ENCODE data around the gene TOMM70. TPM values are rescaled to one million over a fixed set of nuclear protein-coding genes. Genes with fewer than 3 reads are reported as not detected.

The TOMM70 gene
- polyA plus RNA-seq, 6 donors from 2014 or later, result 11.8 to 19.6 (median 16.3) TPM

- peaks cover 0 to 12% (median 7%) of the 10 kb centered on the region in 7 donors for H3K9me3 Mint-ChIP-seq
- H3K4me3 Mint-ChIP-seq, result peak overlapping the region in 5 of 8 donors; percentile 97 to 99 (median 99)
- peaks cover 6 to 8% of the 10 kb centered on the region in 2 donors for H3K36me3 Mint-ChIP-seq
- DNase-seq, result no peak
- H3K4me1 Mint-ChIP-seq, result peaks cover 23 to 41% (median 30%) of the 10 kb centered on the region in 3 donors
- no peaks in the 10 kb centered on the region for H3K27me3 Mint-ChIP-seq
- H3K27ac Mint-ChIP-seq, result peak overlapping the region in 1 of 6 donors; percentile 79
- no peak for ATAC-seq (ENCODE audit: low read depth in 2 of 2)
Measured at GRCh38 chr3:100402891-100403290, 2.0 kb upstream of the TOMM70 start.

GRCh38 chr3:100402256-100402655 is 1.4 kb upstream of the TOMM70 start:
- Mint-ChIP-seq H3K4me3 (peak overlapping the region; percentile 97 to 99 (median 98)), H3K27ac (peak overlapping the region in 5 of 6 donors; percentile 91 to 97 (median 96)), H3K4me1 (peaks cover 23 to 47% (median 30%) of the 10 kb centered on the region in 3 donors), H3K36me3 (peaks cover under 1 to 1% of the 10 kb centered on the region in 2 donors), H3K27me3 (no peaks in the 10 kb centered on the region), H3K9me3 (peaks cover 0 to 5% (median under 1%) of the 10 kb centered on the region in 7 donors)
- DNase-seq (no peak), ATAC-seq (ENCODE audit: low read depth in 2 of 2) (no peak)

GRCh38 chr3:100401674-100402041 is 769 bp upstream of the TOMM70 start:
- H3K27ac Mint-ChIP-seq, result peak overlapping the region; percentile 91 to 99 (median 96)
- H3K9me3 Mint-ChIP-seq, result no peaks in the 10 kb centered on the region
- no peak for DNase-seq
- peak overlapping the region; percentile 97 to 99 (median 98) for H3K4me3 Mint-ChIP-seq
- no peaks in the 10 kb centered on the region for H3K27me3 Mint-ChIP-seq
- peak; percentile 16 to 18 for ATAC-seq (ENCODE audit: low read depth in 2 of 2)
- H3K4me1 Mint-ChIP-seq, result peaks cover 23 to 48% (median 30%) of the 10 kb centered on the region in 3 donors
- H3K36me3 Mint-ChIP-seq, result no peaks in the 10 kb centered on the region

- Mint-ChIP-seq H3K4me1 (peaks cover 22 to 51% (median 35%) of the 10 kb centered on the region in 3 donors), H3K27me3 (no peaks in the 10 kb centered on the region), H3K27ac (peak overlapping the region in 4 of 6 donors; percentile 11 to 96 (median 41)), H3K4me3 (peak overlapping the region; percentile 97 to 99 (median 98)), H3K9me3 (no peaks in the 10 kb centered on the region), H3K36me3 (no peaks in the 10 kb centered on the region)
- ATAC-seq (ENCODE audit: low read depth in 2 of 2) (peak; percentile 19), DNase-seq (no peak)
Measured at GRCh38 chr3:100400419-100400779, 490 bp downstream of the TOMM70 start.

GRCh38 chr3:100399341-100400071 is 1.4 kb downstream of the TOMM70 start:
- Mint-ChIP-seq H3K9me3 (no peaks in the 10 kb centered on the region), H3K27me3 (no peaks in the 10 kb centered on the region), H3K36me3 (no peaks in the 10 kb centered on the region), H3K4me1 (peaks cover 22 to 59% (median 35%) of the 10 kb centered on the region in 3 donors), H3K4me3 (peak overlapping the region; percentile 68 to 99 (median 98)), H3K27ac (peak overlapping the region in 3 of 6 donors; percentile 16 to 96 (median 24))
- ATAC-seq (ENCODE audit: low read depth in 2 of 2) (no peak), DNase-seq (no peak)

- Mint-ChIP-seq H3K27me3 (no peaks in the 10 kb centered on the region), H3K9me3 (no peaks in the 10 kb centered on the region), H3K27ac (no peak overlapping the region), H3K36me3 (no peaks in the 10 kb centered on the region), H3K4me1 (peaks cover 21 to 55% (median 39%) of the 10 kb centered on the region in 3 donors), H3K4me3 (peak overlapping the region in 1 of 8 donors; percentile 67)
- ATAC-seq (ENCODE audit: low read depth in 2 of 2) (no peak), DNase-seq (no peak)
Measured at GRCh38 chr3:100396967-100397366, 3.9 kb downstream of the TOMM70 start.

GRCh38 chr3:100395679-100396431 is 5.0 kb downstream of the TOMM70 start:
- Mint-ChIP-seq H3K27ac (peak overlapping the region in 1 of 6 donors; percentile 34), H3K4me1 (peaks cover 15 to 46% (median 31%) of the 10 kb centered on the region in 3 donors), H3K4me3 (no peak overlapping the region)

GRCh38 chr3:100389025-100389424 is 11.9 kb downstream of the TOMM70 start:
- Mint-ChIP-seq H3K27ac (no peak overlapping the region), H3K27me3 (no peaks in the 10 kb centered on the region), H3K4me3 (peak overlapping the region in 1 of 8 donors; percentile 43), H3K4me1 (peaks cover 4 to 16% (median 14%) of the 10 kb centered on the region in 3 donors), H3K36me3 (peaks cover 20 to 24% of the 10 kb centered on the region in 2 donors), H3K9me3 (peaks cover 0 to 15% (median 12%) of the 10 kb centered on the region in 7 donors)
- ATAC-seq (ENCODE audit: low read depth in 2 of 2) (no peak), DNase-seq (no peak)

More at GRCh38 chr3:100395679-100396431, 5.0 kb downstream of the TOMM70 start:
- Mint-ChIP-seq H3K27me3 (no peaks in the 10 kb centered on the region), H3K36me3 (no peaks in the 10 kb centered on the region), H3K9me3 (no peaks in the 10 kb centered on the region)
- DNase-seq (no peak), ATAC-seq (ENCODE audit: low read depth in 2 of 2) (no peak)

GRCh38 chr3:100386437-100387074 is 14.3 kb downstream of the TOMM70 start:
- ATAC-seq (ENCODE audit: low read depth in 2 of 2), result no peak
- Mint-ChIP-seq H3K4me3 (no peak overlapping the region), H3K4me1 (peaks cover 4 to 13% (median 5%) of the 10 kb centered on the region in 3 donors), H3K27me3 (no peaks in the 10 kb centered on the region), H3K9me3 (peaks cover 0 to 15% (median 12%) of the 10 kb centered on the region in 7 donors), H3K36me3 (peaks cover 24% of the 10 kb centered on the region in 2 donors), H3K27ac (no peak overlapping the region)
- no peak for DNase-seq

- H3K4me3 Mint-ChIP-seq, result no peak overlapping the region
- ATAC-seq (ENCODE audit: low read depth in 2 of 2) (no peak), DNase-seq (no peak)
- H3K27ac Mint-ChIP-seq, result peak overlapping the region in 1 of 6 donors; percentile 11
- H3K4me1 Mint-ChIP-seq, result peaks cover 4 to 9% (median 5%) of the 10 kb centered on the region in 3 donors
- peaks cover 29 to 32% of the 10 kb centered on the region in 2 donors for H3K36me3 Mint-ChIP-seq
- peaks cover 0 to 15% (median 12%) of the 10 kb centered on the region in 7 donors for H3K9me3 Mint-ChIP-seq
- no peaks in the 10 kb centered on the region for H3K27me3 Mint-ChIP-seq
Measured at GRCh38 chr3:100384733-100385525, 16.0 kb downstream of the TOMM70 start.

GRCh38 chr3:100376301-100376700 is 24.6 kb downstream of the TOMM70 start:
- Mint-ChIP-seq H3K27me3 (no peaks in the 10 kb centered on the region), H3K4me3 (no peak overlapping the region), H3K36me3 (peaks cover 11% of the 10 kb centered on the region in 2 donors), H3K27ac (no peak overlapping the region), H3K4me1 (no peaks in the 10 kb centered on the region), H3K9me3 (no peaks in the 10 kb centered on the region)
- no peak for DNase-seq
- ATAC-seq (ENCODE audit: low read depth in 2 of 2), result no peak

GRCh38 chr3:100374521-100374920 is 26.4 kb downstream of the TOMM70 start:
- no peak for DNase-seq
- Mint-ChIP-seq H3K36me3 (peaks cover 4 to 8% of the 10 kb centered on the region in 2 donors), H3K27ac (no peak overlapping the region), H3K27me3 (no peaks in the 10 kb centered on the region), H3K9me3 (no peaks in the 10 kb centered on the region), H3K4me1 (no peaks in the 10 kb centered on the region), H3K4me3 (no peak overlapping the region)
- ATAC-seq (ENCODE audit: low read depth in 2 of 2), result no peak

Measured in naive B cell (primary cell).